HUDEP-2 (cell line): ENCODE results near the gene HHLA2.

ENCODE experiments used
- DNase-seq, 76 experiments: peaks; one replicate each; lab custom pipeline; 2025; ENCODE audit not compliant: unreplicated experiment in 76 of 76; lab: John Stamatoyannopoulos, UW

The HHLA2 gene

DNA sequence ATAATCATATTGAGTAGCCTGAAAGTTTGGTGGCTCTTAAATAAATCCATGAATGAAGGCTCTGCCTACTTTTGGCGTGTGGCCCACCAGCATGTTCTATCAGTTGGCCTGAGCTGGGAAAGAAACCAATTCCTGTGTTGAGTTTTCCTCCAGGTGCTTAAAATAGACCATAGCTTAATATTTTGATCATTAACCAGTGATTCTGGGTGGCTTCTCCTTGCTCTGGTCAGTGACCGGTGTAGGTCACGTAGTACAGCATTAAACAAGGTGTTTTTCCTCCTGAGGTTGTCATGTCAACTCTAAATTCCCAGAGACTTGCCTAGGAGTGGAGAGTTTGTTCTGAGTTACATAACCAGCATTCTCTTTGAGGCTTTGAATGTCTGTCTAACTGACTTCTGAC is 1.3 kb downstream of the HHLA2 start:
- DNase-seq, result no peak

DNA sequence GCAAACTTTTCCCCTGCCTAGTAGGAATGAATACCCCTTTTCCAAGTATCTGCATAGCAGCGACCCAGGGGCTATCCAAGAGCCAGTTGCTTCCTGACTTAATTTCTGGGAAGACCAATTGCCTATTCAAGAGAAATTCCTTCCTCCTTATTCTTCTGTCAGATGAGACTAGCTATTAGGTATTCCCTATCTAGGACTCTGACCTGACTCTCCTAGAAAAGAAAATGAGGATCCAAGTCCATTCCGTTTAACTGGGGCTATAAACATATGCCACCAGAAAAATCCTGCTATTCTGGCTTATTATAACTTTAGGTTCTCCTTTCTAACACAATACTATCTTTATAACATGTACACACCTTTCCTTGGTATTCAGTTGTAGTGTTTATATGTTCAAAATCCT is 1.7 kb downstream of the HHLA2 start:
- no peak for DNase-seq

DNA sequence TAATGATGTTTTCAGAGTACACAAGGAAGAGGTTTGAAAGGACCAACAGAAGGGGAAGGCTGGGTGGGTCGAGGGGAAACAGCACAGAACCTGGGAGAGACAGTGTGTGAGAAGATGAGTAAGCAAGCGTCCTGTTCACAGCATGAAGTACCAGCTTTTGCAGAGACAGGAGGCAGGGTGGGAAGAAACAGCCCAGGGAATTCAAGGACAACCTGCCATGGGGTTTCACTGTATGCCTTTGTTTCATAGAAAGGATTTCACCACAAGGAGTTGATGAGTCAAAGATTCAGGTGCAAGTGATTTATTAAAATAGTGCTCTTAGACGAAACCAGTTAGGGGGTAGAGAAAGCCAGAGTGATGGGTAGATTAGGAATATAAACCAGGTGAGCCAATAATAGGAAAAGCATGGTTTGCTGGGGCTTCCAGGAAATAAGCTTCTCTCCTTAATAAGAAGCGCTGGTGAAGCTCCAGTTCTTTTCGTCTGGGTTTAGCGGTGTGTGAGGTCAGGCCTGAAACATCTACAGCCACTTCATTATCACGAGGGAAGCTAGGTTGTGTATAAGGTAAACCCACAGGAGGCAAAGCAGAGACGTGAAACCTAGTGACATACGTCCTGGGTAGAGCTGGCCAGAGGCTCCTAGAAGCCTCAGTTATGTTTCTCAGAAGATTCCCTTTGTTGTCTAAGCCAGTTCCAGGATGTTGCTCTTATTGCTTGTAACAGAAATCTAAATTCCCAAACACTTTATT is 3.9 kb downstream of the HHLA2 start:
- no peak for DNase-seq

DNA sequence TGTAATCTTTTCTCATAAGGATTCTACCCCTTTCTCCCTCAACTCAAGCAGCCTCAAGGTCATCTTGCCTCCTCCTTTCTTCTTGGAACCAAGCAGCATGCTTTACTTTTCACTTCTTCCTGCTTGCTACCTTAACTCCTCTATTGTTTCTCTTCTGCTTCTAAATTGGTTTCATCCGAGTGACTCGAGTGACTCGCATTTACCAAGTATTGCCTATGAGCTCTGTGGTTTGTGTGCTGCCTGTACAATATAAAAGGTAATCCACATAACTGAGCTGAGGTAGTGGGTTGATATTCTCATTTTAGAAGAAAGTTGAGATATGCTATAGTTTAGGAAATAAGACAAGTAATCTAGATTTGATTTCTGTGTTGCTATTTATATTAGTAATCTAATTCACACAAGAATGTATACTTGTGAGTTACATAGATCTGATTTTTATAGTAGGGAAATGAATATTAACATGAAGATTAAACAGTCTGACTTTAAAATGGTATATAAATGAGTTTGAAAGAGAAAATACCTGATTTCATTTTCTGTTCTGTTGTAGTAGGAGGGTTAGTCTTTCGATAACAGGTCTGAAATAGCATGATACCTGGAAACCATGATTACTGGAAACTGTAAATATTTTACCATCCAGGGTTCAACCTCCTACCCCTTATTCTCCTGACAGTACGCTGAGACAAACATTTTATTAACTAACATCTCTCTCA is 5.5 kb downstream of the HHLA2 start:
- DNase-seq, result no peak

DNA sequence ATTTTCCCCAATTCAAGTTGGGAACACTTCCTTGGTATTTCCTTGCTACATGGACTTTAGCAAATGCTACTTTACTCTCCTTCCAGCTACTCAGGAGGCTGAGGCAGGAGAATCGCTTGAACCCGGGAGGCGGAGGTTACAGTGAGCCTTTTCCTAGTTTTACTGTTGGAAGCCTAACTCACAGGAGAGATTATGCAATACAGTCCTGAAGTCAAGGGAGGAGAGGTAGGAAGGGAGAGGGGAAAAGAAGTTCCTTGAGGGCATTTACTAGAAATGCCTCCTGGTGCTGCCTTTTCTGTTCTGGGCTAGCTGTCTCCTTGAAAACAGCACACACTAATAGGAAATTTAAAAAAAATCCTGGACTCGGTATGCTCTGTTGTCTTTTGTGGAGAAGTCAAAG is 6.2 kb downstream of the HHLA2 start:
- DNase-seq, result no peak

DNA sequence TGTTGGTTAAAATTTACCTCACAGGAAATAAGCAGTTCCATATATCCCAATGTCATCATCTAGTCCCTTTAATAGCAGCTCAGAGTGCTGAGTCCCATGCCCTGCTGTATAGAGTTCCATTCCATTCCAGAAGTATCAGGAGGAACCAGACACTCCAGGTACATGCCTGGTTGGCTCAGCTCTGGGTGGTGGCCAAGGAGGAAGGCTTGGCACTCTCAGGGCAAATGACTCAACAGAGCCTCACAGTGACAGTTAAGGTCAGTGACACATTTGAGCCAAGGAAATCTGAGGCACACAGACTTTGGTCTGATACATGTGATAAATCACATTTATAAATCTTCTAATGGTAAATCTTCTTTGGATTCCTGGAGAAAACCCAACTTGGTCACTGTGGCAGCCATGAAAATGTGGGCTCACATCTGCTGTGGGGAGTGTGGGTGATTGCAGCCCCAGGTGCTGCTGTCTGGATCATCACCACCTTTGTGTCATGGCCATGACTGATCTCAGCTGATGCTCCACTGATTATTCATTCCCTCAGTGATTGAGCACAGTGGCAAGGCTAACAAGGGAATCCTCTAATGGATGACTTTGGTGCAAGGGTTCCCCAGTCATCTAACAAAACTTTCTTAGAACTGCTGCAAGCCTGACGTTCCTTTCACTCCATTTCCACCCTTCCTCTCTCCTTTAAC is 9.3 kb downstream of the HHLA2 start:
- peak in 6 of 76 experiments; percentile 1 to 16 (median 5) for DNase-seq

DNA sequence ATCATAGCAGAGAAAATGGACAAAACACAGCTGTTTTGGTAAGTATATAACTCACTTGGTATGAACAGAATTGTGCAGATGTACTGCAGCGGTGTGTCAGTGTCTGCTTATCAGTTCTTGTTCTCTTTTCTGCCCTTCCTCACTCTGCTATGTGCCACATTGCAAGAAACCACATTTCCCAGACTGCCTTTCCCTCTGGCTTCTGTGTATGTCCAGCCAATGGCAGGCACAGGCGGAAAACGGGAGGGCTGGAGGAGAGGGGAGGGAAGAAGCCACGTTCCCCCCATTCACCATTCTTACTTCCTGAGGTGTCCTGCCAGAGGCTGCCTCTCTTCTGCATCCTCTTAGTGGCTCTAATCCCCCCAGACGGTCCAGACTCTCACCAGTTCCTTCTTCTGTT is 15.4 kb downstream of the HHLA2 start:
- peak in 10 of 76 experiments; percentile 1 to 30 (median 6) for DNase-seq

DNA sequence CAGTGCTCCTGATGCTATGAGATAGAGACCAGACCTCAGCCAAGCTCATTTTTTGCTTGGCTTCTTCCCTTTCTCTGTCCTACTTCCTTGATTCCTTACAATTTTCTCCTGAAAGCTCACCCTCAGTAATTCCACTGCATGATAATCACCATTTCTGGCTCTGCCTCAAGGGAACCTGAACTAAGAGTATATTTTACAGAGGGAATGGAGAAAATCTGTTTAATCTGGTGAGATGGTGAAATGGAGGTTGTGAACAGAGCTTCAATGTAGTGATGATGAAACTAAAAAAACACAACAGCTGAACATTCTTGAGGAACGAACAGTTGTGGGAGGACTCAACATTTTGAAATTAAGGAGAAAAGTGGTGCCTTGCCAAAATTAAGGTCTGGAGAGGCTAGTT is 16.3 kb downstream of the HHLA2 start:
- DNase-seq, result no peak

DNA sequence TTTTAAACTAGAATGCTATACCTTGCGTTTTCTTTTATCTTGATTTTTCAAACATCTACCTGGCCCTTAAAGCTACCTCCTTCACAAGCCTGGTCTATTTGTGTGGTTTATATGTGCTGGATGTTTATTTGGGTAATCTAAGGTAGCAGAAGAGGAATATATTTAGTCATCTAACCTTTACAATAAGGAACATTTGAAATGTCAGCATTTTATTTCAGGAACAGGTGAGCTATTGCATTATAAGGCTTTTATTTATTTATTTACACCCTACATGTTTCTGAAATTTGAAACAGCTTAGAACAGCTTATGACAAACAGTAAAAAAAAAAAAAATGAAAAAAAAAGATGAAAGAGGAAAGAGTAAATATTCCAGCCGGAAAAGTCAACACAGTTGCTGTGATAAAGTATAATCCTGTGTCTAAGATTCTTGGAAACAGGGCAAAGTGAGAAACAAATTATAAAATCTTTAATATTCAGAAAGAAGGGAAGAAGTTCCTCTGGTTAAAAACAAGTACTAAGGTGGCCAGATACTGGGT is 19.5 kb downstream of the HHLA2 start:
- DNase-seq, result no peak

DNA sequence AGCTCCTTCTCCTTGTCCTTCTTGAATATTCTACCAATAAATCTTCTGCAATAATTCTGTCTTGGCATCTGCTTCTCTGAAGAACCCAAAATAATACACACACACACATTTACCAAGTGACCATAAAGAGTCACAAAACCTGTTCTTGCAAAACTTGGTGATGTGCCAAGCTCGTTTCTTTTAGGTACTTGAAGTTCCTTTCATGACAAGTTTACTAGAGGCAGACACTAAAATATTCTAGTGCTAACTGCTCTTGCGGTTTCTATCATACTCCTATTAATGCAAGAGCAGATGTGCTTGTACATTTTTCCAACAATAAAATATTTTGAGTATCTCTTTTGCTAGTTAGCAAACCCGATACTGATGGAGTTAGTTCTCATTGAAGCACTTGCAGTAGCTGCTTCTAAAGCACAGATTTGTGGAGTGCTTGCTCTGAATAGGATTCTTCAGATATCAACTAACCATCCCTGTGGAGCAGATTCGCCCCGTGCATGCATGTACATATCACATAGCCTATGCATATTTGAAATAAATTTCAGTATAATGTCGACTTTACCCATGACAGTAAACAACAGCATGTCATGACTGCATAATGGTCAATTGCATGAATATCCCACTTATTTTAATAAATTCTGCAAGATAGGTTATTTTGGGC is 23.2 kb downstream of the HHLA2 start:
- DNase-seq, result no peak

DNA sequence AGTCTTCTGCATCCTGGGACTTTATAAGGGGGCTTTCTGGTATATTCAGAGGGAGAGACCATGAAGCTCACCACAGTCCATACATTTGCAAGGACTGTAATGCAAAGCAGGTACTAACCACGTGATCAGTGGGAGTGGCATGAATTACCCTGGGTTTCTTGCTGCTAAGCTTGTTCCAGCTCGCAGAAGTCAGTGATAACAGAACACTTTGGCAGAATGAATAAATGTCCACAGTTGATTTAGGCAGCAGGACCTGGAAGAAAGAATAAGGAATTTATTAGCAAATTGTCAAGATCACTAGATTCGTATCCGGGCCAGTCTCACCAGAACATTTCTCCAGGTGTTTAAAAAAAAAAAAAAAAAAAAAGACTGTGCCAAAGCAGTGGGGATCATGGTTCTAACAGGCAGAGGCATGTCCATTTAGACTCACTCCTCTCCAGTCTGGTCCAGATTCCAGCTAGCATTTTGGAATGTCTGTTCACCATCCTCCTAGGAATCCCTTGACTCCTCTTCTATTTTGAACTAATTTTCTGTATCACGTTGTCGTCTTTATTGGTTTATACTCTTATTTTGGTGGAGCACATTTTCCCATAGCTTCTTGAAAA is 24.5 kb downstream of the HHLA2 start:
- DNase-seq, result no peak

DNA sequence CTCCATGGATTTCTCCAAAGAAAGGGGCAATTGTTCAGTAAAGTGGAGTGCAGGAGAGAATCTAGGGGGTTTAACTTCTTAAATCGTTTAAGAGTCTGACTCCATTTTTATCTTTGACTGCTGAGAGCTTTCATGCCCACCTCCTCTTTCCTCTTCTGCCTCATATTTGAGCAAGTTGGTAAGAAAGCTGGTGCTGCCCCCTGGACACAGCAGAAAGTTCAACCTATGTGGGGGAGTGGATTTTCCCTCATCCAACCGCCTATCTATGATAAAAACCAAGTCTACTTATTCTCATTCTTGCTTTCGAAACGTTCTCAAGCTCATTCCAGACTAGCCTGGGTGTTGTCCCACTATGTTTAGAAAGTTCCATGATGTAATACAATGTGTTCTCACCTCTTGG is 26.0 kb downstream of the HHLA2 start:
- DNase-seq, result peak in 2 of 76 experiments; percentile 3

DNA sequence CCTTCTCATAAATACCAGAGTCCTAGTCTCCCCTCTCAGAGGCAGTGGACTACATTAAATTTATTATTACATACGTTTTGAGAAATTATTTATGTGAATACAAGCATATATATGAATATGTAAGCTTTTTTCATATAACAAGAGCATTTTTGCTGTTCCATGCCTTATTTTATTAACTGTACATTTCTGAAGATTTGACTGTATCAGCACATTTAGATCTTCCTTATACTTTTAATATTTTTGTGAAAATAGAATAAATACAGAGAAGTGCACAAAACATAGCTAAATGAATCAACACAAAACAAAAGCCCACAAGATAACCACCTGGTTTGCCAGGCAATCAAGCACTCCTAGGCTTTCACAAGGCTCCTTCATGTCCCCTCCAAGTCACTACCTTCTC is 27.8 kb downstream of the HHLA2 start:
- DNase-seq, result no peak

DNA sequence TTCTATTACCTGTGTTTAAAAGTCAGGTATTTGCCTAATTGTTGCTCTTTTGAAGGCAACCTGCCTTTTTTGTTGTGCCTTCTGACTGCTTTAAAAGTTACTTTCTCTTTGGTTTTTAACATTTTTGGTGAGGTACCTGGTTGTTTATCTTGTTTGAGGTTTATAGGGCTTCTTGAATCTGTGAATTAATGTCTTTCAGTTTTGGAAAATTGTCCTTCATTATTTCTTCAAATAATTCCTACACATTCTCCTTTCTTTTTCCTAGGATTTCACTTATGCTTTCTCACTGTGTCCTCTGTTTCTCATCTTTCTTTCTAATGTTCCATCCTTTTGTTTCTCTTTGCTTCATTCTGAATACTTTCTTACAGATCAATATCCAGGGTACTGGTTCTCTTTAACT is 30.8 kb downstream of the HHLA2 start:
- DNase-seq, result no peak

DNA sequence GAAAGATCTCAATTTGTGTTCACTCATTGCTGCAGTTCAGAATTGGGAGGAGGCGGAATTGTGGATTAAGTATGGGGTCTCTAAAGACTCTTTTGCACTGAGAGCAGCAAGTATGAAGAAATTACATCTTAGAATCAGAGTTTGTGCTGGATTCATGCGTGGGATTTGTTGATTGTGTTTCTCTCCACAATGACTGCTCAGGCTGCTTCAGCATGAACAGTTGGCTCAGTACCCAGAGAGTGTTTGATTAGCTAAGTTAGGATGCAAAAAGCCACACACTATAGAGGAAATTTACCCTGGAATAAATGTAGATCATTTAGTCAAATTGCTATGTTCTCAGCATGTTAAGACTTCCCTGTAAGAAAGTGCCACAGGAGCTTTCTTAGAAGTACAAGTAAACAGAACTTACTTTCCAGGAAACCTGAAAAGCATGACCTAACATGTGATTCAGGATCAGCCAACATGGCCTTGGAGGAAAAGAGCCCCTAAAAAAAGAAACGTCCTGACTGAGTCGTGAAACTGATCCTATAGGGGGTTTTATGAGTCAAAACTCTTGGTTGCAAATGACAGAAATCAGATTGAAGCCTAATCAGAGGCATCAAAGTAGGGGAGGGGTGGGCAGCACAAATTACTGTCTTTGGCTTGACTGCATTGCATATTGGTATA is 32.6 kb downstream of the HHLA2 start:
- DNase-seq, result no peak

DNA sequence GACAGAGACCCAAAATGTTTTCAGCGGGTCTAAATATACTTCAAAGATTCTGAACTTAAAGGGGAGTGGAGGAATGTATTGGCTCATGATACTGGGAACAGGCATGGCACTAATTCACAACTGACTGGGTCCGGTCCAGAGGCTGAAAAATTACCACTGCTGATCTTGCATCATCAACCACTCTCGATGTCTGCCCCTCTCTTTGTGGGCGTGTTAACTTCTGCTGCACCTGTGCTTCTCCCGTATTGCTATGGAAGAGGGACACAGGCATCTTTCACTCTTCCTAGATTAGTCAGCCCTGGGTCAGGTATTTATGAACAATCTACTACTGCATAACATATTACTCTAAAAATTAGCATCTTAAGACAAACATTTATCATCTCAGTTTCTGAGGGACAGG is 33.2 kb downstream of the HHLA2 start:
- no peak for DNase-seq

DNA sequence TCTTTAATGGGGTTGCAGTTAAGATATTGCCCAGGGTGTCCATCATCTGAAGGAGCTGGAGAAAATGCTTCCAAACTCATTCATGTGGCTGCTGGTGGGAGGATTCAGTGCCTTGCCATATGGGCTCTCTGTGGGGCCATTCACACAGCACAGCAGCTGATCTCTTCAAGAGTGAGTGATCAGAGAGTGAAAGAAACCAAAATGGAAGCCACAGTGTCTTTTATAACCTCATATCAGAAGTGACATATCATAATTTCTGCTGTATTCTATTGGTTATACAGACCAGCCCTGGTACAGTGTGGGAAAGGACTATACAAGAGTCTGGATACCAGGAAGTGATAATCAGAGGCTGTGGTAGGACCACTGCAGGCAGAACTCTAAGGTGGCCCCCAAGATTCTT is 33.6 kb downstream of the HHLA2 start:
- no peak for DNase-seq

DNA sequence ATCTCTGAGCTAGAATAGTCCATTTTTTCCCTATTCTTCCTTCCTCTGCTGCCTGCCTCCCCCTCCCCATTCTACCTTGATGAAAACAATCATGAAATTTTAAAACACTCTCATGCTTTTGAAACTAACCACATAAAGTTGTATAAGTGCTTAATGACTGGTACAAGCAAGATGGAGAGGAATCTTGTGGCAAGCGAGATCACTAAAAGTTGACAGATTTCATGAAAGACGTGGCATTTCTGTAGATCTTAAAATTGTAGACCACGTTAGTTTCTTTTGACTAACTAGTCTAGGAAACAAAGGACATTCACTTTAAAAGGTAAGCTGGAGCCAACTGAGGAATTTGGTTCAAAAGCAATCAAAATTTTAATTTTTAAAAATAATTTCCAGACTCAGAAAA is 35.4 kb downstream of the HHLA2 start:
- DNase-seq, result no peak

DNA sequence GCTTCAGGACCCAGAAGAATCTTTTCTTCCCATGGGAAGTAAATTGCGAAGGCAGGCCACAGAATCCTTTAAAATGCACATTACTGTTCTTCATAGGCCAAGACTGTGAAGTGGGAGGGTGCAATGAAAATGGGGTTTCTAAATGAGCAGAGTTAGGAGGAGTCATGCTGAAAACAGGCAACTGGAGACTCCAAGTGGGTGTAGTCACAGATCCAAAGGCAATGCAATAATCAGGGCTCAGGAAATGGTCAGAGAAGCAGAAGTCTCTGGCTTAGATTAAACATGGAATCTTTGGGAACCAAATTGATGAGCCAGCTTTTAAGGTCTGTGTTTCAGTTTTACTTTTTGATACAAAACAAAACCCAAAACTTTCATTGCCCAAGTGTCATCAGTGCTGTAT is 37.6 kb downstream of the HHLA2 start:
- no peak for DNase-seq

DNA sequence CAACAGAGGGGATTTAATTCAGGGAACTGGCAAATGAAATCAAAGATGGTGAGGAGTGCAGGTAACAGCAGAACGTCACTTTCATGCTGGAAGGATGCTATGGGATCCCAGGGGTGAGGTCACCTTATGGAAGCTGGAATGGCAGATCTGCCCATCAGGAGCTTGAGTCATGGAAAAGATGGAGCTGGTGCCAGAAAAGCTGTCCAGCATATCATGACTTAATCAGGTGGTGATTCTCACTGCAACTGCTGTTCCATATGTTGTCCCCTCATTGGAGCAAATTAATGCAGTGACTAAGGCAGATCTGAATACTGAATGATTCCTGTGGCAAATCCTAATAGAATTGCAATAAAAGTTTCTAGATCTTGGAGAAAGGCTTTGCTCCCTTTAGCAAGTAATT is 38.4 kb downstream of the HHLA2 start:
- no peak for DNase-seq
